ENCODE data around the gene SCML1. TPM values are rescaled to one million over a fixed set of nuclear protein-coding genes. Genes with fewer than 3 reads are reported as not detected.

SCML1 gene
- total and polyA plus RNA-seq, 2 of the 4 experiments (the other 2 are of a cell fraction), result 4.1 to 12.2 TPM

GRCh38 chrX:17747692-17748091 lies 10.4 kb downstream of the SCML1 start:
- no peak for DNase-seq
- no peak for ATAC-seq (ENCODE audit: low read depth)
- in situ Hi-C loops (cut with MboI; ENCODE audit: low sequenced_read_pairs), result no loop called here
- BruUV-seq (replicated peaks), result no TSS peak
- Histone ChIP-seq H3K4me3 (ENCODE audit: insufficient read depth, low read depth, low read length) (no peak overlapping the region), H2BK5ac (ENCODE audit: low read depth, low read length, poor library complexity, severe bottlenecking) (no peak overlapping the region), H2AFZ (replicated peaks; ENCODE audit: low read length, poor library complexity) (no peak overlapping the region), H3K18ac (ENCODE audit: low read depth, low read length) (no peak overlapping the region), H3K9me3 (ENCODE audit: control insufficient read depth, insufficient read depth, low read length) (no peaks in the 10 kb centered on the region), H2BK20ac (ENCODE audit: low read depth, low read length) (no peak overlapping the region), H3K27ac (ENCODE audit: insufficient read depth, low read length) (no peak overlapping the region), H3K9me1 (ENCODE audit: insufficient read depth, low read length) (no peaks in the 10 kb centered on the region), H3K4me2 (ENCODE audit: low read depth, low read length) (no peak overlapping the region), H4K20me1 (ENCODE audit: insufficient read depth, low read length) (peaks cover 3% of the 10 kb centered on the region), H3K9ac (ENCODE audit: low read depth, low read length) (no peak overlapping the region), H4K5ac (ENCODE audit: low read depth, low read length) (no peak overlapping the region), H3K23ac (ENCODE audit: low read depth, low read length) (no peak overlapping the region), H3K27me3 (ENCODE audit: control insufficient read depth, insufficient read depth, low read length) (no peaks in the 10 kb centered on the region), H3K4ac (ENCODE audit: low read depth, low read length) (no peak overlapping the region), H3K4me1 (ENCODE audit: control insufficient read depth, insufficient read depth, low read length) (no peaks in the 10 kb centered on the region), H2BK120ac (ENCODE audit: low read depth, low read length) (no peak overlapping the region), H3K36me3 (ENCODE audit: control insufficient read depth, insufficient read depth, low read length) (no peaks in the 10 kb centered on the region; the same call in 1 of the 2 replicates), H3K56ac (ENCODE audit: extremely low read depth, insufficient read depth, low read length) (no peak overlapping the region), H3K14ac (replicated peaks; ENCODE audit: low read depth, low read length) (no peak overlapping the region), H4K91ac (ENCODE audit: insufficient read depth, low read depth, low read length) (no peak overlapping the region), H2AK5ac (ENCODE audit: low read depth, low read length) (no peak overlapping the region), H4K8ac (ENCODE audit: low read depth in 2 of 2, low read length in 2 of 2) (no peak overlapping the region), H2AK9ac (replicated peaks; ENCODE audit: low read depth, low read length, poor library complexity) (no peak overlapping the region), H2BK15ac (ENCODE audit: low read depth, low read length) (no peak overlapping the region), H3K79me1 (ENCODE audit: low read depth in 1 of 2, low read length in 2 of 2) (peaks cover 0 to 4% of the 10 kb centered on the region in 2 experiments; a peak in 1 of 4 replicates)
- TF ChIP-seq RCOR1 (IDR thresholded peaks at IDR 0.05; ENCODE audit: insufficient replicate concordance, low read length) (no peak), MXI1 (IDR thresholded peaks at IDR 0.05; ENCODE audit: borderline replicate concordance, low read depth, low read length) (no peak), CHD1 (IDR thresholded peaks at IDR 0.05; ENCODE audit: low read depth, low read length) (no peak), ELK1 (IDR thresholded peaks at IDR 0.05; ENCODE audit: borderline replicate concordance, low read depth, low read length) (no peak), MAZ (IDR thresholded peaks at IDR 0.05; ENCODE audit: borderline replicate concordance, low read depth, low read length) (no peak), FOS (IDR thresholded peaks at IDR 0.05; ENCODE audit: low read depth, low read length) (no peak)
- dilution Hi-C loops (cut with HindIII; ENCODE audit: low sequenced_read_pairs, unreplicated experiment), result no loop called here
- no CpG with 5 or more reads among the region's 5 CpGs for WGBS, 2 experiments (ENCODE audit: extremely low coverage in 2 of 2, insufficient read length in 1 of 2)
- intact Hi-C loops (cut with micrococcal nuclease), result loop anchor here (5.0 kb wide), 1 partner anchor 465 kb away; no protein-coding TSS in a partner anchor
- ChIA-PET CTCF (no interaction called here), POLR2A (ENCODE audit: unreplicated experiment) (no interaction called here)

Data from IMR-90 (cell line).